ENCODE measurements around the gene ZBTB3. TPM values are rescaled to one million over a fixed set of nuclear protein-coding genes. Genes with fewer than 3 reads are reported as not detected.
A peak's percentile ranks its signal among the peaks of the same experiment; 100 is the strongest.

ZBTB3 gene
- total RNA-seq, 2 donors from 2014 or later, result 14.8 to 19.1 TPM

DNA sequence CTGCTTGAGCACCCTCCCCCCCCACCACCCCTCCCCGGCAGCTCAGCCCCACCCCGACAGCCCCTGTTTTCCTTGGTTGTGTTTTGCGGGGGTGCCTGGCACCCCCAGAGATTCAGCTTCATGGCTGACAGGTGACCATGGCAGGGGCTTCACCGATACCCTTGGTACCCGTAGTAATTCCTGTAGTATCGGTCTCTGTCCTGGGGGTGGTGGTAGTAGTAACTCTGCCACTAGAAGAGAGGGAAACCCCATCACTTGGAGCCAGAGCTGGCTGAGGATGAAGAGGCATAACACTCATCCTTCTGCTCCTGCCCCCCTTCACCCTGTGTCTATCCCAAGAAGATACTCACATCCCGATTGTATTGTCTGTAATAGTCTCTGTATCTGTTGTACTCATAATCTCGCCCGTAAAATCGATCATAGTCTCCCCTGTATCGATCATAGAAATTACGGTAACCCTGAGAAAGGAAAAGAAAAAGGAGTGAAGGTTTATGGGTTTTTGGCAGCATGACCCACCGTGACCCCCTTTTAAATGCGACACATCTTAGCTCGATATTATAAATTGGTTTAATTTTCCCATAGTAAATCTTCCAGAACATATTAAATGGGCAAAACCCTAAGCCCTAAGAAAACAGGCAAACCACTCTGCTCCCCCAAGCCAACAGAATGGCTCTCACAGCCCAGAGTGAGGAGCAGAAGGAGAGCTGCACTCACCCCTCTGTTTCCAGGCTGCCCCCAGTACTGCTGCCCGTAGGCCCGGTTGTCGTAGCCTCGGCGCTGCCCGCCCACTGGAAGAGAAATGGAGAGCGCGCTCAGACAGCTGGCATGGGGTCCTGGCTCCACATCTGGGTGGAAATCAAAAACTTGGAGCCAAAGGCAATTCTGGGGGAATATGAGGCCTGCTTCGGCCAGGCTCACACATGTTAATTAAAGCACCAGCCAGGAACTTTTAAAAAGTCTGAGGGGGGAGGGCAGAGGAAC is 38.5 kb downstream of the ZBTB3 start:
- Histone ChIP-seq H3K27me3 (replicated peaks; ENCODE audit: insufficient read depth) (no peaks in the 10 kb centered on the region), H3K9me3 (no peaks in the 10 kb centered on the region), H3K36me3 (peaks cover 15% of the 10 kb centered on the region in 2 donors), H3K4me3 (no peak overlapping the region), H3K27ac (peak overlapping the region in 1 of 2 donors; percentile 69), H3K4me1 (replicated peaks) (peaks cover 8% of the 10 kb centered on the region)
- DNase-seq (ENCODE audit: low spot score), result no peak
- TF ChIP-seq POLR2A (IDR thresholded peaks at IDR 0.05), result no peak
- TF ChIP-seq, protein P1, sequence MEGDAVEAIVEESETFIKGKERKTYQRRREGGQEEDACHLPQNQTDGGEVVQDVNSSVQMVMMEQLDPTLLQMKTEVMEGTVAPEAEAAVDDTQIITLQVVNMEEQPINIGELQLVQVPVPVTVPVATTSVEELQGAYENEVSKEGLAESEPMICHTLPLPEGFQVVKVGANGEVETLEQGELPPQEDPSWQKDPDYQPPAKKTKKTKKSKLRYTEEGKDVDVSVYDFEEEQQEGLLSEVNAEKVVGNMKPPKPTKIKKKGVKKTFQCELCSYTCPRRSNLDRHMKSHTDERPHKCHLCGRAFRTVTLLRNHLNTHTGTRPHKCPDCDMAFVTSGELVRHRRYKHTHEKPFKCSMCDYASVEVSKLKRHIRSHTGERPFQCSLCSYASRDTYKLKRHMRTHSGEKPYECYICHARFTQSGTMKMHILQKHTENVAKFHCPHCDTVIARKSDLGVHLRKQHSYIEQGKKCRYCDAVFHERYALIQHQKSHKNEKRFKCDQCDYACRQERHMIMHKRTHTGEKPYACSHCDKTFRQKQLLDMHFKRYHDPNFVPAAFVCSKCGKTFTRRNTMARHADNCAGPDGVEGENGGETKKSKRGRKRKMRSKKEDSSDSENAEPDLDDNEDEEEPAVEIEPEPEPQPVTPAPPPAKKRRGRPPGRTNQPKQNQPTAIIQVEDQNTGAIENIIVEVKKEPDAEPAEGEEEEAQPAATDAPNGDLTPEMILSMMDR (IDR thresholded peaks at IDR 0.05), result no peak
- no peak for TF ChIP-seq POLR2AphosphoS5 (IDR thresholded peaks at IDR 0.05)
- intact Hi-C loops (cut with DNase I), result no loop called here
- WGBS, result 90% methylated on average over 24 of the region's 24 CpGs

DNA sequence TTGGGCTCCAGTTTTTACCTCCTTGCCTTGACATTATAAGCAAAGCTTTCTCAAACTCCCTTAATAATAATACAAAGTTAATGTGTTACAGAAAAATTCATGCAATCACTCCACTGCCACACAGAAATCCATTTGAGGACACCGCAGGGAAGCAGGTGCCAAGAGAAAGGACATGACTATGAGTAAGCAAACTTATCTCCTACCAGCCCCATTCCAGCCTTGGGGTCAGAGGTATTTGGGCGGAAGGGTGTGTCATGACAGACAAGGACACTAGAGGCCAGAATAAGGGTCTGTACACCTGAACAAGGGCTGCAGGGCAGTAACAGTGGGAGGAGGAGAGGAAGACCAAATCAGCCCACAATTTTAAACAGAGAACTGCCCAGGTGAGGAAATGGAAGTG is 40.6 kb downstream of the ZBTB3 start:
- Histone ChIP-seq H3K27me3 (replicated peaks; ENCODE audit: insufficient read depth) (no peaks in the 10 kb centered on the region), H3K4me3 (no peak overlapping the region), H3K27ac (peak overlapping the region in 1 of 2 donors; percentile 15), H3K4me1 (replicated peaks) (peaks cover 15% of the 10 kb centered on the region), H3K36me3 (peaks cover 9 to 15% of the 10 kb centered on the region in 2 donors), H3K9me3 (no peaks in the 10 kb centered on the region)
- DNase-seq (ENCODE audit: low spot score), result no peak
- 88% methylated on average over 2 of the region's 2 CpGs for WGBS
- no peak for TF ChIP-seq POLR2AphosphoS5 (IDR thresholded peaks at IDR 0.05)
- TF ChIP-seq, protein P1 (IDR thresholded peaks at IDR 0.05), result no peak
- TF ChIP-seq POLR2A (IDR thresholded peaks at IDR 0.05), result no peak
- intact Hi-C loops (cut with DNase I), result no loop called here

DNA sequence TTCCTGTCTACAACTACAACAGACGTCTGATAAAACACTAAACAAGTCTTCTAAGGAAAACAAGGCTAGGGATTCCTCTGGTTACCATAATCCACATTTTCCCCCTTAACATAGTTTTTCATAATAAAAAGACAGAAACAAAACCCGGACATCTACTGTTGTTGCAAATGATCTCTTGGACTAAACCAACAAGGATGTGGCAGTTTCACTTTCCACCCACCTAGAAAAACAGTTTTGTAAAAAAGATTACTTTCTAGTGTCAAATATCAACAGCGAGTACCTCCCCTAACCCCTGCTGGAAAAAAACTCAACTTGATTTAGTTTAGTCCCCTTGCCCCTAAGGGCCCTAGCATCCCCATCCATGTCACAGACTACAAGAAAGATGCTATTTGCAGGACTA is 41.1 kb downstream of the ZBTB3 start:
- peaks cover 16% of the 10 kb centered on the region for H3K4me1 ChIP-seq (replicated peaks)
- intact Hi-C loops (cut with DNase I), result no loop called here
- no peaks in the 10 kb centered on the region for H3K9me3 ChIP-seq
- no peak for DNase-seq (ENCODE audit: low spot score)
- peak overlapping the region in 1 of 2 donors; percentile 27 for H3K27ac ChIP-seq
- TF ChIP-seq POLR2AphosphoS5 (IDR thresholded peaks at IDR 0.05) (no peak), POLR2A (IDR thresholded peaks at IDR 0.05) (no peak)
- TF ChIP-seq, protein P1 (IDR thresholded peaks at IDR 0.05), result no peak
- no peaks in the 10 kb centered on the region for H3K27me3 ChIP-seq (replicated peaks; ENCODE audit: insufficient read depth)
- no peak overlapping the region for H3K4me3 ChIP-seq
- peaks cover 9 to 15% of the 10 kb centered on the region in 2 donors for H3K36me3 ChIP-seq
- 49% methylated on average over 3 of the region's 3 CpGs for WGBS

DNA sequence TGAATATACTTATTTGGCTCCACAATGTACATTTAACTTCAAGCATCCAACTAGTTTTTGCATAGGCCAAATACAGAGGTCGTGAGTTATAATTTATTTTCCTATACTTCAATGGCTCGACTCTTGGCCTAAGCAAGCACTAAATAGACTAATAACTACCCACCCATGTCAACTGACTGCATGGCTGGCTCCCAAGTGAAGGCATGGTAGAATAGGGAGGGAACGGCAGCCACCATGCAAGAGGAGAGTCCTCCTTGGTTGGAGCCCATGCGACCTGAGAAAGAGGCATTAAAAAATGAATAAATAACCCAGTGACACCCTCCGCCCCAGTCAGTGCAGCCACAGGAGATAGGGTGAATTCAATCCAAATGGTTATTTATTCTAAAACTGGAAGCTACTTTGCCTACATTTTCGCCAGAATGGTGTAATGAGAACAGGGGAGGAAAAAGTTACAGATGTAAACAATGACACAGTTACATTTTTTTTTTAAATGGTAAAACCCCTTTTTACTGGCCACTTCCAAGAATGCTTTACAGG is 41.6 kb downstream of the ZBTB3 start:
- Histone ChIP-seq H3K27ac (peak overlapping the region in 1 of 2 donors; percentile 27), H3K27me3 (replicated peaks; ENCODE audit: insufficient read depth) (no peaks in the 10 kb centered on the region), H3K4me1 (replicated peaks) (peaks cover 16% of the 10 kb centered on the region), H3K4me3 (no peak overlapping the region), H3K9me3 (no peaks in the 10 kb centered on the region), H3K36me3 (peaks cover 9 to 15% of the 10 kb centered on the region in 2 donors)
- 72% methylated on average over 6 of the region's 6 CpGs for WGBS
- intact Hi-C loops (cut with DNase I), result no loop called here
- TF ChIP-seq POLR2AphosphoS5 (IDR thresholded peaks at IDR 0.05), result no peak
- no peak for TF ChIP-seq POLR2A (IDR thresholded peaks at IDR 0.05)
- TF ChIP-seq, protein P1 (IDR thresholded peaks at IDR 0.05), result no peak
- DNase-seq (ENCODE audit: low spot score), result no peak
